ENCODE results near the gene CCND1. TPM values are rescaled to one million over a fixed set of nuclear protein-coding genes. Genes with fewer than 3 reads are reported as not detected.

CCND1 gene
- total RNA-seq, 6 experiments from 2014 or later, result 1,259 to 2,084 (median 1,434) TPM

DNA sequence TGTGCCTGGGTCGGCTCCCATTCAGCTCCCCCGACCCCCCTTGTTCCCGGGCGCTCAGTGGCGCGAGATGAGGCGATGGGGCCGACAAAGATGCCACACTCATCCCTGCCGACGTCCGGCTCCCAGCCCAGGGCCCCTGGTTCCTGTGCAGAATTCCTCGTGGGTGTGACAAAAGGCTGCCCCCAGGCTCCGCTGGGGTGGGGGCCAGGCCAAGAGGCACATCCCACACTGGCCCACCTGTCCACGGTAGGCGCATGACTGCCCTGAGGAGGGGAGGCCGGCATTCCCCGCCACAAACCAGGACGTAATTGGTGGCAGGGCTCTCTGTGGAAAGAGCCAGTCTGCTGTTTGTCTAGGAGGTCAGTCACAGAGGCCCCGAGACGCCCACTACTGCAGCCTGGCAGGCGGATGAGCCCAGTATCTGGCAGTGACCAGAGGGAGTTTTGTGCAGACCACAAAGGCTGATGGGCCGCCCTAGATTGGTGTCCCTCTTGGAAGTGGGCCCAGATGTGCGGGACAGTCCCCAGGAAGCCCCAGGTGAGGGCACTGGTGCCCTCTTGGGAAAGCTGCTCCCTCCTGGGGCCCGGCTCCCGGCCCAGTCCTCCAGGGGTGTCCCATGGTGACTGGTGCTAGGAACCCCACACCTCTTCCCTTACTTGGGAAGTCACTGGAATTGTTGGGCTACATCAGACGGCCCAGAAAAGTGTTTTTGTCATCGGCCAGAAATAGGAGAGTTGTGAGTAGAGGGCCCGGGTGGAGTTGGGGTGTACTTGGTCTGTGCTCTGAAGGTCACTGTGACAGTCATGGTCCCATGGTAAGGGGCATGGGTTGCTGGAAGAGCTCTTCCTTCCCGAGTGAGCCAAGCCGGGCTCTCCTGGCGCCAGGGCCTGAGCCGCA, 5.8 kb downstream of the CCND1 start:
- TF ChIP-seq, protein P1, sequence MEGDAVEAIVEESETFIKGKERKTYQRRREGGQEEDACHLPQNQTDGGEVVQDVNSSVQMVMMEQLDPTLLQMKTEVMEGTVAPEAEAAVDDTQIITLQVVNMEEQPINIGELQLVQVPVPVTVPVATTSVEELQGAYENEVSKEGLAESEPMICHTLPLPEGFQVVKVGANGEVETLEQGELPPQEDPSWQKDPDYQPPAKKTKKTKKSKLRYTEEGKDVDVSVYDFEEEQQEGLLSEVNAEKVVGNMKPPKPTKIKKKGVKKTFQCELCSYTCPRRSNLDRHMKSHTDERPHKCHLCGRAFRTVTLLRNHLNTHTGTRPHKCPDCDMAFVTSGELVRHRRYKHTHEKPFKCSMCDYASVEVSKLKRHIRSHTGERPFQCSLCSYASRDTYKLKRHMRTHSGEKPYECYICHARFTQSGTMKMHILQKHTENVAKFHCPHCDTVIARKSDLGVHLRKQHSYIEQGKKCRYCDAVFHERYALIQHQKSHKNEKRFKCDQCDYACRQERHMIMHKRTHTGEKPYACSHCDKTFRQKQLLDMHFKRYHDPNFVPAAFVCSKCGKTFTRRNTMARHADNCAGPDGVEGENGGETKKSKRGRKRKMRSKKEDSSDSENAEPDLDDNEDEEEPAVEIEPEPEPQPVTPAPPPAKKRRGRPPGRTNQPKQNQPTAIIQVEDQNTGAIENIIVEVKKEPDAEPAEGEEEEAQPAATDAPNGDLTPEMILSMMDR (IDR thresholded peaks at IDR 0.05), result no peak
- Mint-ChIP-seq H3K9me3 (peaks cover 20% of the 10 kb centered on the region), H3K36me3 (ENCODE audit: low read depth) (peaks cover 49% of the 10 kb centered on the region), H3K4me1 (ENCODE audit: low read depth) (peaks cover 57% of the 10 kb centered on the region), H3K27ac (peak overlapping the region; percentile 94), H3K4me3 (peak overlapping the region; percentile 95), H3K27me3 (ENCODE audit: insufficient read depth) (peaks cover 79% of the 10 kb centered on the region)
- no peak for DNase-seq

DNA sequence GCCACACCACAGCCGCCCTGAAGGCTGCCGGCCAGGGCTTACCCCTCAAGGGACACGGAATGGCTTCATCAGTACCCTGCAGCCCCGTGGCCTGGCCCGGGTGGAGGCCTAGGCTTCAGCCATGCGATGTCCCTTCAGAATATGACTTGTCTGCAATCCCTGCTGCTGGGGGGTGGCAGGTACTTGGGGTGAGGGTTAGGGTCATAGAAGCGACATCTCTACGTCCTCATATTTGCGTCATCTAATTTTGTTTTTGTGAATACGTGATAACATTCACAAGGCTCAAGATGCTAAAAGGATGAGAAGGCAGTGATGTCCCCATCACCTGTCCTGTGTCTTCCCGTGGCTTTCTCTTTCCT, 6.4 kb downstream of the CCND1 start:
- DNase-seq, result no peak
- Mint-ChIP-seq H3K4me1 (ENCODE audit: low read depth) (peaks cover 64% of the 10 kb centered on the region), H3K36me3 (ENCODE audit: low read depth) (peaks cover 55% of the 10 kb centered on the region), H3K27ac (peak overlapping the region; percentile 94), H3K9me3 (peaks cover 23% of the 10 kb centered on the region), H3K27me3 (ENCODE audit: insufficient read depth) (peaks cover 85% of the 10 kb centered on the region), H3K4me3 (peak overlapping the region; percentile 58)
- TF ChIP-seq, protein P1 (IDR thresholded peaks at IDR 0.05), result no peak

DNA sequence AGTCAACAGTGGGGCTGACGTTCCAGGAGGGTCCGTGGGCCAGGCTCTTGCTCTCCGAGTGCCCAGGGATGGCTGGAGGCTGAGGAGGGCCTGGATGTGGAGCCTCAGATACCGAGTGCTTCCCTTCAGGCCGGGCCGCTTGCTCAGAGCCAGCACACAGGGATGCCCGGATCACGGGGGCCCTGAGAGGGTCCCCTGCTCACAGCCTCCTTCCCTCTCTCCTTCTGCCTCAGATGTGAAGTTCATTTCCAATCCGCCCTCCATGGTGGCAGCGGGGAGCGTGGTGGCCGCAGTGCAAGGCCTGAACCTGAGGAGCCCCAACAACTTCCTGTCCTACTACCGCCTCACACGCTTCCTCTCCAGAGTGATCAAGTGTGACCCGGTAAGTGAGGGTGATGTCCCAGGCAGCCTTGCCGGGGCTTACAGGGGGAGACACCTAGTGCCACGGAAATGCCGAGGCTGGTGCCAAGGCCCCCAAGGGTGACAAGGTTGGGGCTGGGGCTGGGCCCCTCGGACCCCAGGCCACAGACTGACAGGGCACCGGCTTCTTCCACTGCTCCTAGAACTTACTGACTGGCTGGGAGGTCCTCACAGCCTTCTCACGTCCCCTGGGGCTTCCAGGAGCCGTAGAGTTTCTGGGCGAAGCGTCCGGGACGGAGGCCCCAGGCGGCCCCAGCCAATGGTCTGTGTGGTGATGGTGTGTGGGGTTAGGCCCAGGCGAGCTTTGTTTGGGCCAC, 7.0 kb downstream of the CCND1 start:
- Mint-ChIP-seq H3K36me3 (ENCODE audit: low read depth) (peaks cover 61% of the 10 kb centered on the region), H3K4me1 (ENCODE audit: low read depth) (peaks cover 68% of the 10 kb centered on the region), H3K27me3 (ENCODE audit: insufficient read depth) (peaks cover 85% of the 10 kb centered on the region), H3K9me3 (peaks cover 23% of the 10 kb centered on the region), H3K4me3 (peak overlapping the region; percentile 58), H3K27ac (peak overlapping the region; percentile 94)
- no peak for DNase-seq
- TF ChIP-seq, protein P1 (IDR thresholded peaks at IDR 0.05), result no peak

DNA sequence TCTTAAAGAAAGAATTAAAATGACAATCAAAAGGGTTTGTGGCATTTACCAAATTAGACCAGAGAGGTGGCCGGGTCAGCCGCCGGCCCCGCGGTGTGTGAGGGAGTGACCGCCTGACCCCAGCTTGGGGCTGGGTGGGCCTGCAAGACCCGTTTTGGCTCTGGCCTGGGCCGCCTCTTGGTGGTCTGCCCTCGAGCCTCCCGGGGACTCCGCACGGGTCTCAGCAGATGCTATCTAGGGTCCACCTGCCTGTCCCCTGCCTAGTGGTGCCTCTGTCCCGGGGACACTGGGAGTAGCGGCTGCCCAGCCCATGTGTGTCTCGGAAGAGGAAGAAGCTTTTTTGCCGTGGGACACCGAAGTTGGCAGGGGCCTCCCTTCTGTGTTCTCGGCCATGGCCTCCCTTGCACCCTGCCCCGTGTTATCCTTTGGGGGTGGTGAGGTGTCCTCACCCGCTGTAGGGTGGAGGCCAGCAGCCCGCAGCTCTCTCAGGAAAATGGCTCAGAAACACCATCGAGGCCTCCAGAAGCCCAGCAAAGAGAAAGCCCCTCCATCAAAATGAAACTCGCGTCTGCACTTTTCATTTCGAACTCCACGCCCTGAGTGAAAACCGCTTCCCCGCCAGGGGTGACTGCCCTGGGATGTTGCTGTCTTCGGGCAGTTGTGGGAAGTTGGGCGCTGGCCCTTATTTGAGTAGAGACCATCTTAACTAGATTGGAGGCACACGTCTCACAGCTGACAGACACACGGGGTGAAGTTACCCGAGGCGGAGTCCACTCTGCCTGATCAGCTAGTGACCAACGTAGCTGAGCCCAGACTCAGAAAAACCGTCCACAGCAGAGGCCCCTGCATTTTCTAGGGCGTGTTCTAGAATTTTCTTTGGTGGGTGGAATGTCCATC, 8.0 kb downstream of the CCND1 start:
- Mint-ChIP-seq H3K27me3 (ENCODE audit: insufficient read depth) (peaks cover 82% of the 10 kb centered on the region), H3K9me3 (peaks cover 20% of the 10 kb centered on the region), H3K27ac (peak overlapping the region; percentile 94), H3K4me1 (ENCODE audit: low read depth) (peaks cover 75% of the 10 kb centered on the region), H3K4me3 (peak overlapping the region; percentile 54), H3K36me3 (ENCODE audit: low read depth) (peaks cover 59% of the 10 kb centered on the region)
- TF ChIP-seq, protein P1 (IDR thresholded peaks at IDR 0.05), result no peak
- DNase-seq, result no peak

- peaks cover 83% of the 10 kb centered on the region for H3K27me3 Mint-ChIP-seq (ENCODE audit: insufficient read depth)
- DNase-seq, result no peak
- TF ChIP-seq, protein P1 (IDR thresholded peaks at IDR 0.05), result no peak
- peaks cover 70% of the 10 kb centered on the region for H3K4me1 Mint-ChIP-seq (ENCODE audit: low read depth)
- H3K4me3 Mint-ChIP-seq, result peak overlapping the region; percentile 54
- H3K9me3 Mint-ChIP-seq, result peaks cover 18% of the 10 kb centered on the region
- H3K27ac Mint-ChIP-seq, result peak overlapping the region; percentile 94
- peaks cover 54% of the 10 kb centered on the region for H3K36me3 Mint-ChIP-seq (ENCODE audit: low read depth)
These were observed 8.6 kb downstream of the CCND1 start for GRCh38 chr11:69649576-69649900.
